ENCODE results near the gene EHBP1. TPM values are rescaled to one million over a fixed set of nuclear protein-coding genes. Genes with fewer than 3 reads are reported as not detected.
A peak's percentile ranks its signal among the peaks of the same experiment; 100 is the strongest.

EHBP1 gene
- polyA plus RNA-seq, 1 of the 3 experiments (the other 2 are of a cell fraction) = 62.7 TPM

GRCh38 chr2:63000801-63001200, 295.3 kb downstream of the EHBP1 start:
- Histone ChIP-seq H3K79me2 (ENCODE audit: insufficient read depth) (no peaks in the 10 kb centered on the region), H3K27me3 (ENCODE audit: insufficient read depth) (no peaks in the 10 kb centered on the region), H3K4me3 (ENCODE audit: low read depth in 2 of 2, low read length in 1 of 2) (no peak overlapping the region), H4K20me1 (ENCODE audit: insufficient read depth) (no peaks in the 10 kb centered on the region), H3K4me1 (ENCODE audit: control insufficient read depth in 1 of 2, insufficient read depth in 2 of 2, low read depth in 1 of 2, low read length in 1 of 2) (peaks cover 0 to 15% of the 10 kb centered on the region in 2 experiments; a peak in 2 of 4 replicates), H3K4me2 (no peak overlapping the region; the same call in 1 of the 2 replicates), H3K9me2 (no peaks in the 10 kb centered on the region), H3K27ac (ENCODE audit: low read depth in 2 of 2, low read length in 1 of 2) (no peak overlapping the region), H2AFZ (ENCODE audit: low read depth) (no peak overlapping the region), H3K9ac (no peak overlapping the region), H3K36me3 (replicated peaks in 1 of 2; ENCODE audit: control insufficient read depth in 1 of 2, insufficient read depth in 2 of 2, low read length in 1 of 2) (peaks cover 22 to 52% of the 10 kb centered on the region in 2 experiments), H3K9me3 (no peaks in the 10 kb centered on the region), H3F3A (replicated peaks; ENCODE audit: insufficient read depth) (peaks cover 19% of the 10 kb centered on the region)
- no peak for DNase-seq
- ChIA-PET POLR2A (no interaction called here), CTCF (no interaction called here)
- WGBS (ENCODE audit: low lambda C conversion rate) = 93% methylated on average over 1 of the region's 1 CpG
- TF ChIP-seq SMC3 (IDR thresholded peaks at IDR 0.05; ENCODE audit: low read depth, low read length) (no peak), NFIC (IDR thresholded peaks at IDR 0.05; ENCODE audit: borderline replicate concordance) (0 out of 2 replicates have a peak, but pooled peaks have one; percentile 18)

- TF ChIP-seq MEF2A (IDR thresholded peaks at IDR 0.05; ENCODE audit: borderline replicate concordance, low read depth) (no peak), EP300 (IDR thresholded peaks at IDR 0.05; ENCODE audit: borderline replicate concordance in 1 of 2, low read depth in 1 of 2, low read length in 1 of 2) (no peak), RFX5 (IDR thresholded peaks at IDR 0.05; ENCODE audit: low read length) (no peak), CTCF (IDR thresholded peaks at IDR 0.05) (no peak), IRF3 (IDR thresholded peaks at IDR 0.05; ENCODE audit: low read depth, low read length) (no peak), ZBTB33 (IDR thresholded peaks at IDR 0.05; ENCODE audit: borderline replicate concordance, low read depth) (no peak), RAD21 (IDR thresholded peaks at IDR 0.05; ENCODE audit: low read length) (no peak), TCF12 (IDR thresholded peaks at IDR 0.05) (no peak), PBX3 (IDR thresholded peaks at IDR 0.05) (no peak), FOXJ3 (CRISPR knock-in tag; IDR thresholded peaks at IDR 0.05) (no peak), SIN3A (IDR thresholded peaks at IDR 0.05; ENCODE audit: borderline replicate concordance, low read depth, low read length) (no peak), RCOR1 (IDR thresholded peaks at IDR 0.05; ENCODE audit: low read length) (no peak), FOSL2 (IDR thresholded peaks at IDR 0.05; ENCODE audit: borderline replicate concordance, low read depth) (no peak), JUND (IDR thresholded peaks at IDR 0.05) (no peak), YY1 (IDR thresholded peaks at IDR 0.05; ENCODE audit: low read depth) (no peak), MAX (IDR thresholded peaks at IDR 0.05; ENCODE audit: low read depth) (no peak), RXRA (IDR thresholded peaks at IDR 0.05; ENCODE audit: borderline replicate concordance, low read depth) (no peak), GABPA (IDR thresholded peaks at IDR 0.05; ENCODE audit: low read depth) (no peak), TAF1 (IDR thresholded peaks at IDR 0.05; ENCODE audit: borderline replicate concordance, low read depth, low read length) (no peak), ELF1 (IDR thresholded peaks at IDR 0.05) (no peak)
Observed at GRCh38 chr2:63001576-63001975, 296.1 kb downstream of the EHBP1 start.

More at GRCh38 chr2:63001576-63001975, 296.1 kb downstream of the EHBP1 start:
- H3K9me3 ChIP-seq = no peaks in the 10 kb centered on the region
- ChIA-PET CTCF (interaction anchor here (0.6 kb wide), 1 partner anchor 524 kb away, joined by 3 read pairs; no protein-coding TSS in a partner anchor), POLR2A (no interaction called here)
- H3K27me3 ChIP-seq (ENCODE audit: insufficient read depth) = no peaks in the 10 kb centered on the region
- H4K20me1 ChIP-seq (ENCODE audit: insufficient read depth) = no peaks in the 10 kb centered on the region
- H3K27ac ChIP-seq (ENCODE audit: low read depth in 2 of 2, low read length in 1 of 2) = no peak overlapping the region; a peak in 1 of 4 replicates
- no peaks in the 10 kb centered on the region for H3K79me2 ChIP-seq (ENCODE audit: insufficient read depth)
- no peak overlapping the region for H2AFZ ChIP-seq (ENCODE audit: low read depth)
- H3K9ac ChIP-seq = no peak overlapping the region
- no peaks in the 10 kb centered on the region for H3K9me2 ChIP-seq
- DNase-seq = no peak
- no peak overlapping the region for H3K4me3 ChIP-seq (ENCODE audit: low read depth in 2 of 2, low read length in 1 of 2)
- H3K4me1 ChIP-seq (ENCODE audit: control insufficient read depth in 1 of 2, insufficient read depth in 2 of 2, low read depth in 1 of 2, low read length in 1 of 2) = peaks cover 0 to 15% of the 10 kb centered on the region in 2 experiments; a peak in 2 of 4 replicates
- peaks cover 15 to 46% of the 10 kb centered on the region in 2 experiments for H3K36me3 ChIP-seq (replicated peaks in 1 of 2; ENCODE audit: control insufficient read depth in 1 of 2, insufficient read depth in 2 of 2, low read length in 1 of 2)
- no peak overlapping the region for H3K4me2 ChIP-seq
- H3F3A ChIP-seq (replicated peaks; ENCODE audit: insufficient read depth) = peaks cover 19% of the 10 kb centered on the region
